Activated naive CD8-positive, alpha-beta T cell treated with anti-CD3 and anti-CD28 coated beads, Interleukin-2, amount 10 ng/mL, durations not matched to agents 7 days and 5 days (primary cell): ENCODE results near the gene BHMT. TPM values are rescaled to one million over a fixed set of nuclear protein-coding genes. Genes with fewer than 3 reads are reported as not detected.

ENCODE experiments used
- ATAC-seq: fragments of 150-1000 bp; cut with Tn5 transposase; one replicate; pipeline ENCODE4 v1.10.0; 2021; ENCODE audit warnings: low read depth, moderate library complexity
- POLR2A ChIA-PET: fragments of 350-600 bp; sonication (Branson Sonifier 250); formaldehyde crosslinking; loops from one replicate; lab custom pipeline; 2021; ENCODE audit warnings: antibody characterized with exemption; lab: Charles Lee
- DNase-seq: peaks from one replicate; pipeline ENCODE4 v3.0.0; 2021
- H3K27ac Mint-ChIP-seq: one replicate; pipeline ENCODE4 v1.8.0; 2022; ENCODE audit warnings: mild to moderate bottlenecking, mixed read lengths
- H3K27me3 Mint-ChIP-seq: one replicate; pipeline ENCODE4 v1.8.0; 2022; ENCODE audit warnings: mild to moderate bottlenecking, moderate library complexity, mixed read lengths
- H3K36me3 Mint-ChIP-seq: one replicate; pipeline ENCODE4 v1.8.0; 2021; ENCODE audit warnings: mild to moderate bottlenecking, mixed read lengths
- H3K4me1 Mint-ChIP-seq: one replicate; pipeline ENCODE4 v1.8.0; 2021; ENCODE audit warnings: mixed read lengths
- H3K4me3 Mint-ChIP-seq: one replicate; pipeline ENCODE4 v1.8.0; 2022; ENCODE audit warnings: mild to moderate bottlenecking, moderate library complexity, mixed read lengths
- H3K9me3 Mint-ChIP-seq: one replicate; pipeline ENCODE4 v1.8.0; 2021; ENCODE audit warnings: mixed read lengths
- total RNA-seq, 2 experiments: library from RNA; stranded (reverse); gene quantifications; one replicate each; pipeline ENCODE4 v1.2.3, GENCODE V29; 2021

The BHMT gene
- total RNA-seq, 2 experiments from 2014 or later, result not detected

DNA sequence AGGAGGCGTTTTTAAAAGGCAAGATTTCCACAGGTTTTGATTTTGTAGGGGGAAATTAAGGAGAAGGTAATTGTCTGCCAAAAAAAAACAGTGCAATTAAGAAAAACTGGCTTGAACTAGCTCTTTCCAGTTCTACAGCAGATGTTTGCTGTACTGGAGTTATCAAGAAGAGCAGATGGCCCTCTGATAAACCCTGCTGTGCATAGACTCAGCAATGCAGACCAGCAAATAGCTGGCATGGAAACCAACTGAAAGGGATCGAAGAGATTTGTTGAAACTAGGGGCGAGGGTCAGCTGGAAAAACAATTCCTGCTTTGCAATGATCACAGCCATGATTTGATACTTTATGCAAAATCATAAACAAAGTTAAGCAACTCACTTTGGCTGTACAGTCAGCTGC lies 17.8 kb upstream of the BHMT start:
- no peaks in the 10 kb centered on the region for H3K36me3 Mint-ChIP-seq
- peaks cover 15% of the 10 kb centered on the region for H3K27me3 Mint-ChIP-seq
- H3K27ac Mint-ChIP-seq, result no peak overlapping the region
- H3K9me3 Mint-ChIP-seq, result no peaks in the 10 kb centered on the region
- POLR2A ChIA-PET, result no interaction called here
- DNase-seq, result no peak
- ATAC-seq, result no peak
- no peaks in the 10 kb centered on the region for H3K4me1 Mint-ChIP-seq
- no peak overlapping the region for H3K4me3 Mint-ChIP-seq

GRCh38 chr5:79105868-79106267 lies 5.7 kb upstream of the BHMT start:
- POLR2A ChIA-PET, result no interaction called here

DNA sequence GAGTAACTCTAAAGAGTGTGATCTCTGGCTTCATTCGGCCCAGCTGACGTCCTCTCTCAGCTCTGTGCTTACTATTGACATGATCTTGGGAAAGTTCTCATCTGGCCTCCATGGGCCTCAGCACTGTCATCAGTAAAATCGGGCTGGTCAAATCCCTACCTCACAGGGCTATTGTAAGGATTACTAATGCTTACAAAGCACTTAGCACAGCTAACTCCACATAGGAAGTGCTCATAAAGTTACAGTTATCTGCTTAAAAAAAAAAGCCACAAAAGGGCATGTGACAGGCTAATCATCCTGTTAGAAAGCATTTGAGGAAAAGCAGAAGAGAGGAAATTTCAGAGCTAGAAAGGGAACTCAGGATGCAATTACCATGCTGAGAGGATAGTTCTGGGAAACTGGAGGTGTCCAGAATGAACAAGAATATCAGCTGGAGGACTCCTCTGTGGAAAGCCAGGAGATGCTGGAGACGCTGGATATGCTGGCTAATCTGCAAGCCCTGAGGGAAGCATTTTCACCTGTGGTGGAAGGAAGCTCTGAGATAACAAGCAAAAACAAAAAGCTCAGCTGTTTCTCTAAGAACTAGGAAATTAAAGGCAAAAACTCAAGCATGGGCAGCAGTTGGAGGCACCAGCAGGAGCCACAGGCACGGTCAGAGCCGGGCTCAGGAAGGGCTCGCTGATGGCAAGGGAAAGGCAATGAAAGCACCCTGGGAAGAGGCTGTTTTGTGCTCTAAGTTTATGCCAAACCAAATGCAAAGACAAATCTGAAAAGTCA lies 4.4 kb upstream of the BHMT start:
- no peak overlapping the region for H3K4me3 Mint-ChIP-seq
- ATAC-seq (no peak), DNase-seq (no peak)
- peaks cover 9% of the 10 kb centered on the region for H3K4me1 Mint-ChIP-seq
- no peaks in the 10 kb centered on the region for H3K9me3 Mint-ChIP-seq
- H3K36me3 Mint-ChIP-seq, result no peaks in the 10 kb centered on the region
- H3K27ac Mint-ChIP-seq, result no peak overlapping the region
- POLR2A ChIA-PET, result no interaction called here
- peaks cover 54% of the 10 kb centered on the region for H3K27me3 Mint-ChIP-seq

More at GRCh38 chr5:79105868-79106267, 5.7 kb upstream of the BHMT start:
- H3K9me3 Mint-ChIP-seq, result peaks cover 3% of the 10 kb centered on the region
- H3K36me3 Mint-ChIP-seq, result no peaks in the 10 kb centered on the region
- DNase-seq (no peak), ATAC-seq (no peak)
- H3K4me1 Mint-ChIP-seq, result peaks cover 6% of the 10 kb centered on the region
- H3K27me3 Mint-ChIP-seq, result peaks cover 42% of the 10 kb centered on the region
- no peak overlapping the region for H3K27ac Mint-ChIP-seq
- no peak overlapping the region for H3K4me3 Mint-ChIP-seq

GRCh38 chr5:79108086-79108485 lies 3.5 kb upstream of the BHMT start:
- H3K27ac Mint-ChIP-seq, result no peak overlapping the region
- ATAC-seq, result no peak
- H3K27me3 Mint-ChIP-seq, result peaks cover 63% of the 10 kb centered on the region
- DNase-seq, result no peak
- POLR2A ChIA-PET, result no interaction called here
- no peaks in the 10 kb centered on the region for H3K36me3 Mint-ChIP-seq
- H3K4me3 Mint-ChIP-seq, result no peak overlapping the region
- H3K4me1 Mint-ChIP-seq, result peaks cover 9% of the 10 kb centered on the region
- H3K9me3 Mint-ChIP-seq, result no peaks in the 10 kb centered on the region

DNA sequence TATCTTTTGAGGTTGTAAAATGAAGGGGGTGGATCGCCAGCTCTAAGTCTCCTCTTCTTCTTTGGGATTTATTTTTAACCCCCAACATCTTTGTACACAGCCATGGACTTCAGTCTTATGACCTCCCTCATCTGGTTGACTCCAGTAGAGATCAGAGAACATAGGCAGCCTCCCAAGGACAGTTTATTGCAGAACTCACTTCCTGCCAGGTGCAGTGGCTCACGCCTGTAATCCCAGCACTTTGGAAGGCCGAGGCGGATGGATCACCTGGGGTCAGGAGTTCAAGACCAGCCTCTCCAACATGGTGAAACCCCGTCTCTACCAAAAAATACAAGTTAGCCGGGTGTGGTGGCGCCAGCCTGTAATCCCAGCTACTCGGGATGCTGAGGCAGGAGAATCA lies 2.8 kb upstream of the BHMT start:
- no peak for DNase-seq
- Mint-ChIP-seq H3K9me3 (no peaks in the 10 kb centered on the region), H3K27me3 (peaks cover 68% of the 10 kb centered on the region), H3K36me3 (no peaks in the 10 kb centered on the region), H3K4me1 (peaks cover 9% of the 10 kb centered on the region), H3K27ac (no peak overlapping the region), H3K4me3 (no peak overlapping the region)
- POLR2A ChIA-PET, result no interaction called here
- no peak for ATAC-seq

GRCh38 chr5:79109527-79110492 lies 1.8 kb upstream of the BHMT start:
- peaks cover 74% of the 10 kb centered on the region for H3K27me3 Mint-ChIP-seq
- H3K4me1 Mint-ChIP-seq, result peaks cover 9% of the 10 kb centered on the region
- H3K4me3 Mint-ChIP-seq, result no peak overlapping the region
- H3K36me3 Mint-ChIP-seq, result no peaks in the 10 kb centered on the region
- POLR2A ChIA-PET, result no interaction called here
- H3K27ac Mint-ChIP-seq, result no peak overlapping the region
- ATAC-seq, result peak; percentile 50
- peak; percentile 32 for DNase-seq
- no peaks in the 10 kb centered on the region for H3K9me3 Mint-ChIP-seq

DNA sequence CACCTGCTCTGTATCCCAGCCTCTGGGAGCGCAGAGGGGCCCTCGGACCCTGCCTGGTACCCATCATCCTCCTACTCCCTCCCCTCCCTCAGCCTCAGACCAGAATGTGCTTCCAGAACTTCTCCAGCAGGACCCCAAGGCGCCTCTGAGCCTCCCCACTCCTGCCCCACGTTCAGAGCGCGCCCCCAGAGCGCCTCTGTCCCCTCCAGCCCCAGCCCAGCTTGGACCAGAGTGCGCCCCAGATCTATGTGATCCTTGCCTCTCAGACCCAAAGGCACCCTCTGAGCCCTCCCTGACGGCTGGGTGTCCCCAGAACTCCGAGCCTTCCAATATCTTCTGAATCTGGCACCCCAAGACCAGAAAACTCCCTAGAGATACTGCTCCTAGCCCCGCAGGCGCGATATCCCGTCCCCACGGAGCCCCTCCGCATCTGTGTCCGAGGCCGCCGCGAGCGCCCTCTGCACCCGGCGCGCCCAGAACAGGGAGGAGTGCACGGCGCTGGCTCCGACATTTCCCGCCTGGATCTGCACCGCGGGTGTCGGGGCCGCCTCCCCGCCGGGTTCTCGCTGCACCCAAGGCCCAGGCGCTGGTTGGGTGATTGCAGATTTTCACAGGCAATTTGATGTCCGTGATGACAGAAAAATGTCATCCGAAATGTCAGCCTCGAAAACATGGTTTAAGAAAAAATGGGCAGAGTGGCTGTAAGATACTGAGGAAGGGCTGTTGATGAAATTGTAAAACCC lies 522 bp downstream of the BHMT start:
- Mint-ChIP-seq H3K4me3 (no peak overlapping the region), H3K27me3 (peaks cover 72% of the 10 kb centered on the region), H3K4me1 (peaks cover 6% of the 10 kb centered on the region), H3K27ac (no peak overlapping the region), H3K36me3 (no peaks in the 10 kb centered on the region), H3K9me3 (no peaks in the 10 kb centered on the region)
- DNase-seq, result no peak
- POLR2A ChIA-PET, result no interaction called here
- ATAC-seq, result no peak

GRCh38 chr5:79112703-79113058 lies 1.1 kb downstream of the BHMT start:
- Mint-ChIP-seq H3K9me3 (no peaks in the 10 kb centered on the region), H3K4me3 (no peak overlapping the region), H3K27me3 (peaks cover 67% of the 10 kb centered on the region), H3K4me1 (peaks cover 5% of the 10 kb centered on the region), H3K36me3 (no peaks in the 10 kb centered on the region), H3K27ac (no peak overlapping the region)
- DNase-seq (no peak), ATAC-seq (no peak)
- POLR2A ChIA-PET, result no interaction called here

GRCh38 chr5:79119486-79119885 lies 7.9 kb downstream of the BHMT start:
- Mint-ChIP-seq H3K4me1 (peaks cover 2% of the 10 kb centered on the region), H3K36me3 (no peaks in the 10 kb centered on the region), H3K27me3 (peaks cover 19% of the 10 kb centered on the region), H3K27ac (no peak overlapping the region), H3K4me3 (no peak overlapping the region), H3K9me3 (no peaks in the 10 kb centered on the region)
- POLR2A ChIA-PET, result no interaction called here
- ATAC-seq (no peak), DNase-seq (no peak)

- peaks cover 12% of the 10 kb centered on the region for H3K27me3 Mint-ChIP-seq
- POLR2A ChIA-PET, result no interaction called here
- no peak for DNase-seq
- no peaks in the 10 kb centered on the region for H3K36me3 Mint-ChIP-seq
- H3K9me3 Mint-ChIP-seq, result no peaks in the 10 kb centered on the region
- no peak overlapping the region for H3K4me3 Mint-ChIP-seq
- peaks cover 2% of the 10 kb centered on the region for H3K4me1 Mint-ChIP-seq
- H3K27ac Mint-ChIP-seq, result no peak overlapping the region
- ATAC-seq, result no peak
Measured at GRCh38 chr5:79120221-79120620, 8.6 kb downstream of the BHMT start.

DNA sequence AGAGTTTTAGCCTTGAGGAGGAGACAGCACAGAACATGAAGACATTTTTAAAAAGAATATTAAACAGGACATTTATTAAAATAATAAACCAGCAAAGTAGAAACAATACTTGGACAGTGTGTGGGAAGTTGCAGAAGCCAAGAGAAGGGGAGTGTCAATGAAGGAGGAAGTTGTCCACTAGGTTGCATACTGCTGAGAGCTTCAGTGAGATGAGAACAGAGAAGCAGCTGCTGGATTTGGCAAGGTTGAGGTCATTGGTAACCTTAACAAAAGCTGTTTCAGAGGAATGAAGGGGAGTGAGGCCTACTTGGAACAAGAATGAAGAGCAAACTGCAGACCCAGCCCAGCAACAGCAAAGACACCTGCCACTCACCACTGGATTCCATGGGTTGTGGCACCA lies 11.4 kb downstream of the BHMT start:
- H3K27me3 Mint-ChIP-seq, result peaks cover 12% of the 10 kb centered on the region
- POLR2A ChIA-PET, result no interaction called here

DNA sequence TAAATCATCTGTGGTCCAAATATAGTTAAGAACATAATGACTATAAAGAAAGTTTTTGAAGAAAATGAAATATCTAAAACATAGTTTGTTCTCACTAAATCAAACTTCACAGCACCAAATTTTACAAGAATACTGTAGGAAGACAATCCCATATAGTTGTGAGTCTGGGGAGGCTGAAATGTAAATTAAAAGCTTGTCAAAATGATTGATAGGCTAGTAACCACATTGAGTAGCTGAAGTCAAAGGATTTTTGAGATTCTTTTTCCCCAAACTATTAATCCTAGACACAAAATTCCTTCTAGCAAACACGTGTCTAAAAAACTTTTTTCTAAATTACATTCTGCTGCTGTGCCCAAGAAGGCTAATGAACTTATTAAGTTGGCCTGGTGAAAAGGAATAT lies 13.0 kb downstream of the BHMT start:
- Mint-ChIP-seq H3K27me3 (peaks cover 10% of the 10 kb centered on the region), H3K4me3 (no peak overlapping the region), H3K36me3 (no peaks in the 10 kb centered on the region), H3K4me1 (peaks cover 2% of the 10 kb centered on the region), H3K9me3 (no peaks in the 10 kb centered on the region), H3K27ac (no peak overlapping the region)
- POLR2A ChIA-PET, result no interaction called here
- DNase-seq, result no peak
- no peak for ATAC-seq

More for the DNA sequence above, 11.4 kb downstream of the BHMT start:
- Mint-ChIP-seq H3K9me3 (no peaks in the 10 kb centered on the region), H3K4me3 (no peak overlapping the region), H3K27ac (no peak overlapping the region), H3K4me1 (peaks cover 2% of the 10 kb centered on the region), H3K36me3 (no peaks in the 10 kb centered on the region)
- no peak for DNase-seq
- ATAC-seq, result no peak

DNA sequence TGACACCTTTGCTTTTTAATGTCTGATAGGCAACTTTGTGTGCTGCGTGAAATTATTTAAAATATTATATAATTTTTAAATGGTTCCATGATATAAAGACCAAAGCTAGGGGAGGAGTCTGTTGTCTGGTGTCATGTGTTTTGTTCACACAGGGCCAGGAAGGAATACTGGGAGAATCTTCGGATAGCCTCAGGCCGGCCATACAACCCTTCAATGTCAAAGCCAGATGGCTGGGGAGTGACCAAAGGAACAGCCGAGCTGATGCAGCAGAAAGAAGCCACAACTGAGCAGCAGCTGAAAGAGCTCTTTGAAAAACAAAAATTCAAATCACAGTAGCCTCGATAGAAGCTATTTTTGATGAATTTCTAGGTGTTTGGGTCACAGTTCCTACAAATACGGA lies 19.2 kb downstream of the BHMT start:
- Mint-ChIP-seq H3K36me3 (no peaks in the 10 kb centered on the region), H3K27me3 (peaks cover 7% of the 10 kb centered on the region), H3K9me3 (no peaks in the 10 kb centered on the region), H3K27ac (no peak overlapping the region), H3K4me3 (no peak overlapping the region), H3K4me1 (peaks cover 12% of the 10 kb centered on the region)
- no peak for ATAC-seq
- no peak for DNase-seq
- POLR2A ChIA-PET, result no interaction called here
